Body of pancreas (tissue), 4 donors: ENCODE measurements around the gene CDT1. TPM values are rescaled to one million over a fixed set of nuclear protein-coding genes. Genes with fewer than 3 reads are reported as not detected.

Source experiments
- ATAC-seq: fragments of 150-250 bp; one replicate; pipeline ENCODE4 v1.9.1; 2016
- DNase-seq, 4 donors: peaks; one replicate each; pipeline ENCODE4 v3.0.0-alpha.2; 2019
- H3K27ac ChIP-seq, 4 donors: fragments of 200-600 bp; sonication (generic); 1 replicate in 3 of 4; 2 replicates in 1 of 4; pipeline versions ENCODE4 v1.5.1 to v1.6.1; 2016 to 2019; ENCODE audit warnings: mild to moderate bottlenecking in 1 of 4, mixed read lengths in 1 of 4, moderate library complexity in 1 of 4
- H3K27me3 ChIP-seq, 2 donors: fragments of 200-600 bp; sonication (generic); one replicate each; pipeline ENCODE4 v1.6.0; 2016; ENCODE audit warnings: mild to moderate bottlenecking in 1 of 2
- H3K36me3 ChIP-seq, 2 donors: fragments of 200-600 bp; sonication (generic); replicated peaks in 1 of 2; 2 replicates each; pipeline ENCODE4 v1.5.1; 2016; ENCODE audit warnings: low read depth in 2 of 2; ENCODE audit not compliant: insufficient read depth in 1 of 2
- H3K4me1 ChIP-seq: fragments of 200-600 bp; sonication (generic); one replicate; pipeline ENCODE4 v1.6.0; 2016
- H3K4me3 ChIP-seq, 2 donors: fragments of 200-600 bp; sonication (generic); 1 replicate in 1 of 2; 2 replicates in 1 of 2; pipeline ENCODE4 v1.5.1; 2016 to 2019
- H3K9me3 ChIP-seq, 3 donors: fragments of 200-600 bp; sonication (generic); 1 replicate in 2 of 3; 2 replicates in 1 of 3; pipeline ENCODE4 v1.5.1; 2016
- CTCF ChIP-seq, 7 experiments: fragments of 450-650 bp in 4 of 7; fragments of 200-600 bp in 3 of 7; sonication (generic) in 3 of 7; IDR thresholded peaks; one replicate each; pipeline ENCODE4 v1.5.1; 2016 to 2019; ENCODE audit warnings: antibody characterized with exemption in 7 of 7
- POLR2A ChIP-seq, 3 donors: fragments of 450-650 bp; IDR thresholded peaks; one replicate each; pipeline ENCODE4 v1.6.1; 2016; ENCODE audit warnings: antibody characterized with exemption in 3 of 3, mild to moderate bottlenecking in 2 of 3
- WGBS, 2 donors: methylation state at CpG; one replicate each; pipeline ENCODE4 v1.1.5; 2017; 5-methylcytosine and 5-hydroxymethylcytosine counted together
- intact Hi-C: fragments of 100-400 bp; cut with DNase I; formaldehyde crosslinking; loops from one replicate; pipeline ENCODE4 v1.15.1; 2023
- total RNA-seq, 2 donors: library from RNA; depleted of rRNA; stranded (reverse); fragments of >200 nt; gene quantifications; one replicate each; pipeline ENCODE4 v1.1.0, GENCODE V29; 2016

CDT1 gene
- total RNA-seq, 2 donors from 2014 or later, result 7.6 TPM; not detected in 1

- WGBS, 2 donors, result 87% methylated on average over 20 to 33 of the region's 33 CpGs
- H3K9me3 ChIP-seq, result no peaks in the 10 kb centered on the region
- no peak for TF ChIP-seq CTCF (IDR thresholded peaks at IDR 0.05)
- TF ChIP-seq POLR2A (IDR thresholded peaks at IDR 0.05), result no peak
- no peak overlapping the region for H3K4me3 ChIP-seq
- H3K4me1 ChIP-seq, result no peaks in the 10 kb centered on the region
- H3K36me3 ChIP-seq, result peaks cover 0 to 4% of the 10 kb centered on the region in 2 donors
- intact Hi-C loops, result no loop called here
- DNase-seq (no peak), ATAC-seq (no peak)
- H3K27me3 ChIP-seq, result no peaks in the 10 kb centered on the region
- H3K27ac ChIP-seq, result no peak overlapping the region
These were observed 20.9 kb downstream of the CDT1 start for GRCh38 chr16:88824256-88825077.

- Histone ChIP-seq H3K4me1 (no peaks in the 10 kb centered on the region), H3K27me3 (no peaks in the 10 kb centered on the region), H3K27ac (no peak overlapping the region), H3K4me3 (no peak overlapping the region), H3K36me3 (peaks cover 0 to 4% of the 10 kb centered on the region in 2 donors), H3K9me3 (no peaks in the 10 kb centered on the region)
- TF ChIP-seq POLR2A (IDR thresholded peaks at IDR 0.05), result no peak
- TF ChIP-seq CTCF (IDR thresholded peaks at IDR 0.05), result no peak
- 85 to 92% methylated on average over 7 to 12 of the region's 12 CpGs for WGBS, 2 donors
- ATAC-seq (no peak), DNase-seq (no peak)
- intact Hi-C loops, result no loop called here
These were observed 21.6 kb downstream of the CDT1 start for GRCh38 chr16:88825146-88825545.

GRCh38 chr16:88826070-88826840 is 22.7 kb downstream of the CDT1 start:
- 90 to 93% methylated on average over 23 to 24 of the region's 26 CpGs for WGBS, 2 donors
- ATAC-seq, result peak; percentile 15

GRCh38 chr16:88827727-88828126 is 24.1 kb downstream of the CDT1 start:
- no peak overlapping the region for H3K27ac ChIP-seq
- no peak overlapping the region for H3K4me3 ChIP-seq
- DNase-seq (no peak), ATAC-seq (no peak)
- H3K9me3 ChIP-seq, result no peaks in the 10 kb centered on the region
- no peaks in the 10 kb centered on the region for H3K36me3 ChIP-seq
- WGBS, 2 donors, result 86 to 95% methylated on average over 1 to 21 of the region's 21 CpGs
- TF ChIP-seq CTCF (IDR thresholded peaks at IDR 0.05) (no peak), POLR2A (IDR thresholded peaks at IDR 0.05) (no peak)
- intact Hi-C loops, result no loop called here
- no peaks in the 10 kb centered on the region for H3K27me3 ChIP-seq
- no peaks in the 10 kb centered on the region for H3K4me1 ChIP-seq

More at GRCh38 chr16:88826070-88826840, 22.7 kb downstream of the CDT1 start:
- intact Hi-C loops, result no loop called here
- H3K36me3 ChIP-seq, result peaks cover 0 to 4% of the 10 kb centered on the region in 2 donors
- DNase-seq, result no peak
- H3K9me3 ChIP-seq, result no peaks in the 10 kb centered on the region
- no peaks in the 10 kb centered on the region for H3K4me1 ChIP-seq
- no peaks in the 10 kb centered on the region for H3K27me3 ChIP-seq
- H3K4me3 ChIP-seq, result no peak overlapping the region
- TF ChIP-seq POLR2A (IDR thresholded peaks at IDR 0.05), result no peak
- TF ChIP-seq CTCF (IDR thresholded peaks at IDR 0.05), result no peak
- H3K27ac ChIP-seq, result no peak overlapping the region
